Measurements from ENCODE around the gene PTPRM. TPM values are rescaled to one million over a fixed set of nuclear protein-coding genes. Genes with fewer than 3 reads are reported as not detected.

PTPRM gene
- total RNA-seq, 1 experiment from 2014 or later, result 6.2 TPM

DNA sequence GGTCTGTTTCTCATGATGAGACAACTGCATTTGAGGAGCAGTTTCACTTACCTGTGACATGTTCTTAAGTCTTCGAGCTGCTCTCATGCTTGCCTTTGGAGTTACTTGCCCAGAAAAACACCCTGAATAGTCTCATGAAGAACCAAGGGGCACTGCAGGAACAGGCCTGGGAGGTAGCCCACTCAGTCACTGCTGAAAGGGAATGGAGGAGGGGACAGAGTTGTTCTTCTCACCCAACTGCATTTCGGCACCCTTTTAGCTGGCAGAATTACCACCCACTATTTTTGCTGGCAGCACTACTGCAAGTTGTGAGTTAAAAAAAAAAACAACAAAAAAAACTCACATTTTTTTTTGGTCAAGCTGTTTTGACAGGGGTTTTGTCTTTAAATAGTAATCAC lies 181.9 kb downstream of the PTPRM start:
- H3K14ac ChIP-seq (ENCODE audit: insufficient read depth, low read length), result no peak overlapping the region
- no peak for DNase-seq
- no peak overlapping the region for H3K23ac ChIP-seq (ENCODE audit: insufficient read length, low read depth, low read length)
- H3K79me2 ChIP-seq (ENCODE audit: insufficient read depth, low read length), result no peaks in the 10 kb centered on the region
- no peak overlapping the region for H3T11ph ChIP-seq (ENCODE audit: low read length)
- no peaks in the 10 kb centered on the region for H3K79me1 ChIP-seq (ENCODE audit: insufficient read depth, low read depth, low read length, poor library complexity, severe bottlenecking)
- Mint-ChIP-seq H3K4me3 (no peak overlapping the region), H3K9me3 (peaks cover 20 to 22% of the 10 kb centered on the region in 2 experiments), H3K36me3 (ENCODE audit: insufficient read depth in 1 of 3, low read depth in 3 of 3) (peaks cover 13 to 20% (median 14%) of the 10 kb centered on the region in 3 experiments), H3K4me1 (peaks cover 20 to 21% of the 10 kb centered on the region in 2 experiments), H3K27ac (peak overlapping the region in 1 of 3 experiments; percentile 79; a peak in 1 of 7 replicates), H3K27me3 (ENCODE audit: low read depth) (no peaks in the 10 kb centered on the region)
- H3K9ac ChIP-seq (ENCODE audit: extremely low read depth, insufficient read length, low read length), result no peak overlapping the region
- no peak overlapping the region for H3K56ac ChIP-seq (ENCODE audit: insufficient read length, low read depth, low read length)
- no peak overlapping the region for H3K27ac ChIP-seq (ENCODE audit: insufficient read length, low read depth, low read length)
- no peaks in the 10 kb centered on the region for H4K20me1 ChIP-seq (ENCODE audit: control insufficient read depth, insufficient read depth, insufficient read length)
- H3K27me3 ChIP-seq (ENCODE audit: insufficient read depth, low read length), result no peaks in the 10 kb centered on the region
- H2AFZ ChIP-seq (ENCODE audit: low read length), result no peak overlapping the region
- H2BK15ac ChIP-seq (ENCODE audit: low read depth, low read length), result no peak overlapping the region
- H4K5ac ChIP-seq (ENCODE audit: insufficient read length, low read depth, low read length), result no peak overlapping the region
- H3K18ac ChIP-seq (ENCODE audit: insufficient read length, low read depth, low read length), result no peak overlapping the region
- H2BK12ac ChIP-seq (ENCODE audit: insufficient read length, low read depth, low read length), result no peak overlapping the region
- no peak overlapping the region for H2AK5ac ChIP-seq (ENCODE audit: insufficient read length, low read length)
- TF ChIP-seq, protein P1, sequence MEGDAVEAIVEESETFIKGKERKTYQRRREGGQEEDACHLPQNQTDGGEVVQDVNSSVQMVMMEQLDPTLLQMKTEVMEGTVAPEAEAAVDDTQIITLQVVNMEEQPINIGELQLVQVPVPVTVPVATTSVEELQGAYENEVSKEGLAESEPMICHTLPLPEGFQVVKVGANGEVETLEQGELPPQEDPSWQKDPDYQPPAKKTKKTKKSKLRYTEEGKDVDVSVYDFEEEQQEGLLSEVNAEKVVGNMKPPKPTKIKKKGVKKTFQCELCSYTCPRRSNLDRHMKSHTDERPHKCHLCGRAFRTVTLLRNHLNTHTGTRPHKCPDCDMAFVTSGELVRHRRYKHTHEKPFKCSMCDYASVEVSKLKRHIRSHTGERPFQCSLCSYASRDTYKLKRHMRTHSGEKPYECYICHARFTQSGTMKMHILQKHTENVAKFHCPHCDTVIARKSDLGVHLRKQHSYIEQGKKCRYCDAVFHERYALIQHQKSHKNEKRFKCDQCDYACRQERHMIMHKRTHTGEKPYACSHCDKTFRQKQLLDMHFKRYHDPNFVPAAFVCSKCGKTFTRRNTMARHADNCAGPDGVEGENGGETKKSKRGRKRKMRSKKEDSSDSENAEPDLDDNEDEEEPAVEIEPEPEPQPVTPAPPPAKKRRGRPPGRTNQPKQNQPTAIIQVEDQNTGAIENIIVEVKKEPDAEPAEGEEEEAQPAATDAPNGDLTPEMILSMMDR (conservative IDR thresholded peaks at IDR 0.05), result no peak
- no peak overlapping the region for H2BK20ac ChIP-seq (ENCODE audit: low read depth, low read length, poor library complexity, severe bottlenecking)
- H4K8ac ChIP-seq (replicated peaks; ENCODE audit: insufficient read length, low read depth, low read length), result no peak overlapping the region
- no peaks in the 10 kb centered on the region for H3K23me2 ChIP-seq (ENCODE audit: insufficient read length, low read depth, low read length, poor library complexity, severe bottlenecking)
- H3K4me1 ChIP-seq (ENCODE audit: insufficient read depth, low read length), result no peaks in the 10 kb centered on the region; the same call in 1 of the 2 replicates
- no peak overlapping the region for H4K91ac ChIP-seq (ENCODE audit: insufficient read length, low read depth, low read length)
- no peak overlapping the region for H2BK5ac ChIP-seq (ENCODE audit: insufficient read length, low read length)
- no peak overlapping the region for H3K4me2 ChIP-seq (ENCODE audit: insufficient read depth, insufficient read length, low read length)
- H2BK120ac ChIP-seq (ENCODE audit: low read depth, low read length, poor library complexity, severe bottlenecking), result no peak overlapping the region
- no peak overlapping the region for H3K4ac ChIP-seq (ENCODE audit: low read depth, low read length)
- peaks cover 7% of the 10 kb centered on the region for H3K9me3 ChIP-seq (ENCODE audit: control insufficient read depth, low read depth, low read length)
- no CpG with 5 or more reads among the region's 2 CpGs for WGBS (ENCODE audit: extremely low coverage, insufficient read length, low lambda C conversion rate)
